UCSD-AML1 (cell line): Measurements from ENCODE around the gene RPL15.

Experiments used
- DNase-seq: peaks from one replicate; lab custom pipeline; 2025; ENCODE audit not compliant: unreplicated experiment; lab: John Stamatoyannopoulos, UW

RPL15 gene

DNA sequence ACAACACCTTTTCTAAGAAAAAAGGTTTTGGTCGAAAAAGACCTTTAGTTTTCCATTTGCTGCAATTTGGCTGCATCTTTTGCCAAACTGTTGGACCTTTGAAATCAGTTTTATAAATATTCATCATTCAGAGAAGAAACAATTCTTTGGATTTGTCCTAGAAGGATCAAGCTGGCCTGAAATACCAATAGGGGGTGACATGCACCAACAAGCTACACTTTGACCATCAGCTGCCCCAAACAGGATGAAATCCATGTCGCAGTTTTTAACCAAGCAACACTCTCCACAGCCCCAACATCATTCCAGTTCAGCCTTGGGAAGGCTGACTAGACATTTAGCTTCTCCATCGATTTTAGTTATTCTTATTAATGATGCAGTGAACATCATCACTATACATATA, 9.8 kb downstream of the RPL15 start:
- DNase-seq = no peak

DNA sequence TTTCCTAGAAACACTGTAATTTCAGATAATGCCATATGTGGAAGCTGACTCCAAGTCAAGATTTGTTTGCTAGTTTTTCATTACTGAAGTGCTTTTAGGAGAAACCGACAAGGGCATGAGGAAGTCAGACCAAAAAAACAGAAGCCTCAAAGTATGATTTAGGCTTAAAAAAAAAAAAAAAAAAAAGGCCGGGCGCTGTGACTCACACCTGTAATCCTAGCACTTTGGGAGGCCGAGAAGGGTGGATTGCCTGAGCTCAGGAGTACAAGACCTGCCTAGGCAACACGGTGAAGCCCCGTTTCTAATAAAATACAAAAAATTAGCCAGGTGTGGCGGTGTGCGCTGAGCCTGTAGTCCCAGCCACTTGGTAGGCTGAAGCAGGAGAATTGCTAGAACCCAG, 11.6 kb downstream of the RPL15 start:
- DNase-seq = no peak

DNA sequence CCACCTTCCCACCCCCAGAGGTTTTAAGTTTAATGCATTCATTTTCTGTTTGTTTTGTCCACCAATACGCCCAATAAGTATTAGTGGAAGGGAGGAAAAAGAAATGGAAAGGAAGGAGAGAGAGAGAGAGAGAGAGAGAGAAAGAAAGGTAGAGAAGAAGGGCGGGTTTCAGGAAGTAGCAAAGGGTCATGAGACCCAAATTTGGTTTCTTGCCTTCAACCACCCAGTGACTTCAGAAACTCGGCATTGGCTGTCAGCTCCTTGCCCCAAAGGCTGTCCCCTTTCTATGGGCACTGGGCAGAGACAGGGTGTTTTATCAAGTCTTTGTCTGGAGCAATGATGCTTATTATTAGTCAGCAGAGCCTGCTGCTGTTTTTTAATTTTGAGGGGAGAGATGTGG, 14.7 kb downstream of the RPL15 start:
- no peak for DNase-seq

DNA sequence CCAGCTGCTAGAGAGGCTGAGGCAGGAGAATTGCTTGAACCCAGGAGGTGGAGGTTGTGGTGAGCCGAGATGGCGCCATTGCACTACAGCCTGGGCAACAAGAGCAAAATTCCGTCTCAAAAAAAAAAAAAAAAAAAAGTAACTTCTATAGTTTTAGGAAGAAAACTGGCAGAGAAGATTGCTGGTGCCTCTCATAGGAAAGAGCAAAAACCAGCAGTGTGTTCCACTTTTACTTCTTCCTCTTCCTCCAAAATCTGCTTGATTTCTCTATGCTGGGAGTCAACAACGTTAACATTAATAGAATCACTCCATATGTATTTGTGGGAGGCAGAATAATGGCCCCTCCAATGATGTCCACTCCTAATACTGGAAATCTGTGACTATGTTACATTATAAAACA, 15.6 kb downstream of the RPL15 start:
- no peak for DNase-seq

DNA sequence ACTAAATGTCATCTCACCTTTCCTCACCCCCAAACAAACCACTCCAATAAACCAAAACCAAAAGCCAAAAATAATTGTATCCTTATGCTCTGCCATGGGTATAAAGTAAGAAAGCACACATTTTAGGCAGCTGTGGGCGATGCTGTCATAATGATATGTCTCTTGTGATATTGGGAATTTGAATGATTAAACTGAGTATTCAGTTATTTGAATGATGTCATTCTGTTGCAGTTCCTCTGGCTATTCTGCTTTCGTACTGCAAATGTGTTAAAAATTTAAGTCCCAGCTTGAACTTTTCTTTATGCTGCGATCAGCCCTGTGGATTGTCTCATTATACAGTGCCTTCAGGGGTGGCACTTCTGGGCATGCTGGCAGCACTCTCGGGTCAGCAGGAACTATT, 17.3 kb downstream of the RPL15 start:
- DNase-seq = no peak

DNA sequence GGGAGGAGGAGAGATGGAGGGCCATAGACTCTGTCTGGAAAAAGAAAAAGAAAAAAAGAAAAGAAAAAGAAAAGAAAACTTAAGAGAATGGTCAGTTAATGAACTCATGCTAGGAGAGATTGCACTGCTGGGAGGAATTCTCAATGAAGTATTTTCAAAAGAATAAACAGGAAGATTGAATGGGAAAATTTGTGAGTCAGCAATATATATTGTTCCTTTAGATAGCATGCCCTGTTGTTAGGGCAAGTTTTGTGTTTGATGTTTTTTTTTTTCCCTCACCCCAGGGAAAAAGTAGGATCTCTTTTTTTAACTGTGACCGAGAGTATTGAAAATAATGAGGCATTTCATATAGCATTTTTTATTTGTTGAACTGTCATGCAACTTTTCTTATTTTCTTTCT, 20.4 kb downstream of the RPL15 start:
- no peak for DNase-seq

DNA sequence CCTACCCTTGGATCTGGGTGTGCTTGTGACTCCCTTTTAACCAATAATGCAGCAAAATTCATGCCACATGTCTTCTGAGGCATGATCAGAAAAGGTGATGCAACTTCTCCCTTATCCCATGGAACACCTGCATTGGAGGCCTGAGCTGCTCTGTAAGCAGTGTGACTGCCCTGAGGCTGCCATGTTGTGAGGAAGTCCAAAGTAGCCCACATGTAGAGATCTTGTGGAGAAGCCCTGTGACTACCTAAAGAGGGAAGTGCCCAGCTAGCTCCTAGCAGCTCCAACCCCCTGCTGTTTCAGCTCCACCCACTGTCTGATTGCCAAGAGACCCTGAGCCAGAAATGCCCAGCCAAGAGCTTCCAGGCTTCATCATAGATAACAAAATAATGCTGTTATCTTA, 21.8 kb downstream of the RPL15 start:
- no peak for DNase-seq

DNA sequence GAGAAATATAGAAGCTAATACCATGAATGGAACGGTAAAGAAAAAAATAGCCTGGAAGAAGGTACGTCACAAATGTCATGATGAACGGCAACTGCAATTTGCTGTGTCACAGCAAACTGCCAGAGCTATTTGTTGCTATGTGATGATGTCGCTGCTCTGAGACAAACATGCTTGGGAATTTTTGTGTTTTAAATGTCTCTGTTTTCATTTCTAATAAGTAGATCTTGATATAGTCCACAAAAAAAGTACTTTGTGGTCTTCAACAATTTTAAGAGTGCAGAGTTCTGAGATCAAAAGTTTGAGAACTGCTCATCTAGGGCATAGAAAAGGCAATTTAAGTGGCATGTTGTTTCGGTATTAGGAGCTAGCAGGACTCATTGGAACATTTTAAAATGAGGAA, 23.8 kb downstream of the RPL15 start:
- no peak for DNase-seq

DNA sequence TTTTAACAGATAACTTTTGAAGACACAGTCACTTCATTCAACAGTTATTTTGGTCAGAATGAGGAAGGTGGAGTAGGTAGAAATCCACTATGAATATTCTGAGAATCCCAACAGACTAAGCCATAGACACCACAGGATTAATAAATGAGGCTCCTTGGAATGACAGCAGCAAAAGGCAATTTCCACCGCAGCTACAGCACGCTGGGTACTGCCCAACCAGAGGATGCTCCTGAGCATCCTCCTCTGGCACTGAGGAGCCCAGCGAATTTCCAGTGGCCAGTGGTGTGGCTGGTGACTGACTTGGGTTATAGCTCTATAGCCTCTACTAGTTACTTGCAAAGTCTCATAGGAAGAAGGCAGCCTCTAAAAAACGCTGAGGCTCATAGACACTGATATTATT, 24.5 kb downstream of the RPL15 start:
- no peak for DNase-seq

DNA sequence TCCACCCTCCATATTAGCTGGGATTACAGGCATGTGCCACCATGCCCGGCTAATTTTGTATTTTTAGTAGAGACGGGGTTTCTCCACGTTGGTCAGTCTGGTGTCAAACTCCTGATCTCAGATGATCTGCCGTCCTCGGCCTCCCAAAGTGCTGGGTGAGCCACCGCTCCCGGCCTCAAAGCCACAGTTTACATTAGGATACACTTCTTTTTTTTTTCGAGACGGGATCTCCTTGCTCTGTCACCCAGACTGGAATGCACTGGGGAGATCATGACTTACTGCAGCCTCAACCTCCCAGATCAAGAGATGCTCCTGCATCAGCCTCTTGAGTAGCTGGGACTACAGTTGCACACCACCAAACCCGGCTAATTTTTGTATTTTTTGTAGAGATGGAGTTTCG, 25.6 kb downstream of the RPL15 start:
- DNase-seq = no peak

DNA sequence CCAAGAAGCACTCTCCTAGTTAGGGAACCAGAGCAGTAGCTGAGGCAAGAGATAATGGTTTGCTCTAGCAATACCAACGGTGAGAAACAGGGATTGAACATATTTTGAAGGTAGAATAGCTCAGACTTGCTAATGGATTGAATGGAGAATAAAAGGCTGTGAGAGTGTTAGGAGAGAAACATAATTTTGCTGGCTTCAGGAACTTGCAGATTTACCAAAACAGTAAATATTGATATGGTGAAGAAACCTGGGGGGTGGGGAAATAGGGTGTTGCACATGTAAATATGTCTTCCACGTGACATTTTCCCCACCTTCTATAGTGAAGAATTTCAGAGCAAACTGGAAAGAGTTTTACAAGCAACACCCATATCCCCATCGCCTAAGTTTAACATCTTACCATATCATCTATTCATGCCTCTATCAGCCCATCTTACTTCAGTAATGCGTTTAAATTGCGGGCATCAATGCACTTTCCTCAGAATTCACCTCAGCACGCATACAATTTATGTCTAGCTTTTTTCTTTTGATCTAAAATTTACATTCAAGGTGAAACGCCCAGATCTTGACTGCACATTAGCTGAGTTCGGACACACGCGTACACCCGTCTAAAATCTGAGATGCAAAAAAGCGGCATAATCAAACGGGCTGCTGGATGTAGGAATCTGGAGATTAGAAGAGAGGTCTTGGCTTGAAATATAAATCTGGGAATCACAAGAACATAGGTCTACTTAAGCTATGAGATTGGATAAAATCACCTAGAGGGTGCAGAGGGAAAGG, 27.3 kb downstream of the RPL15 start:
- DNase-seq = no peak

DNA sequence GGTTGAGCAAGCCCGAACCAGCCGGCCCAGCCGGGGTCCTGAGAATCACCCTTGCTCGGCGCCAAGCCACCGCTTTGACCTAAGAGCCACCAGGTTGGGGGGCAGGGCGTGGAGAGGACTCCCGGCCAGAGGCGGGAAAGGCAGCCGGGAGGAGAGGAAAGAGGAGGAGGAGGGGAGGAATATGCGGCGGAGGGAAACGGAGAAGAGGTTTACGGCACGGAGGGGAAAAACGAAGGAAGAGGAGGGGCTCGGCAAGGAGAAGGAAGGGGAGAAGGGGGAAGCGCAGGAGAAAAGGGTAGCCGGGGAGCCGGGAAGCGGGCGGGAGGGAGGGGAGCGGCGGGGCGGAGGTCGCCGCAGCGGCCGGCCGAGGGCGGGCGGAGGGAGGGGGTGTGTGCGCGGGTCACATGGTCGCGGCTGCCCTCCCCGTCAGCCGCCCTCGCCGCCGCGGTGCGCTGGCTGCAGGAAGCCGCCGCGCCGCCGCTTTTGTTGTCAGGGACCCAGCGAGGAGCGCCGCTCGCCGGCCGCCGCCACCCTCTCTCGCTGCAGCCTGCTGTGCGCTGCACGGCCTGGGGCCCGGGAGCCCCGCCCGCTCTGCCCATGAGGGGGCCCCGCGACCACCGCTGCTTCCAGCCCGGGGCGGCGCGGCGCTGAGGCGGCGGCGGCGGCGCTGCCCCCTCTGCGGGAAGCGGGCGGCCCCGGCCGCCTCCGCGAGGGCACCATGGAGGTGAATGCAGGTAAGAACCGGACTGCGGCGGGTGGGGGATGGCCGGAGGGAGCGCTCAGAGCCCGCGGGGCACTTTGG, 28.1 kb downstream of the RPL15 start, which contains the start of gene NR1D2:
TSS of gene NR1D2 (plus strand) at position 426 of the 802 bp plus-strand sequence. CDS start at position 719, 293 bp downstream.
- peak; percentile 87 for DNase-seq

DNA sequence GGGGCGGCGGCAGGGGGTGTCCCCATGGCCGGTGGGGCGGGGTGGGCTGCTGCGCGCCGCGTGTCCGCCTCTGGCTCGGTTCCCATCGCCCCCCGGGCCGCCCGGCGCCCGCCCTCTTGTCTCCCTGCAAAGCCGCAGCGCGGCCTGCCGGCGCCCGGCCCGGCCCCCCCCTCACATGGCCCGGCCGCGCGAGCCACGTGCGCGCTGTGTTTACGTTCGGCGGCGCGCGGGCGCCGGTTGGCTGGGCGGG, 28.7 kb downstream of the RPL15 start:
- DNase-seq = no peak

DNA sequence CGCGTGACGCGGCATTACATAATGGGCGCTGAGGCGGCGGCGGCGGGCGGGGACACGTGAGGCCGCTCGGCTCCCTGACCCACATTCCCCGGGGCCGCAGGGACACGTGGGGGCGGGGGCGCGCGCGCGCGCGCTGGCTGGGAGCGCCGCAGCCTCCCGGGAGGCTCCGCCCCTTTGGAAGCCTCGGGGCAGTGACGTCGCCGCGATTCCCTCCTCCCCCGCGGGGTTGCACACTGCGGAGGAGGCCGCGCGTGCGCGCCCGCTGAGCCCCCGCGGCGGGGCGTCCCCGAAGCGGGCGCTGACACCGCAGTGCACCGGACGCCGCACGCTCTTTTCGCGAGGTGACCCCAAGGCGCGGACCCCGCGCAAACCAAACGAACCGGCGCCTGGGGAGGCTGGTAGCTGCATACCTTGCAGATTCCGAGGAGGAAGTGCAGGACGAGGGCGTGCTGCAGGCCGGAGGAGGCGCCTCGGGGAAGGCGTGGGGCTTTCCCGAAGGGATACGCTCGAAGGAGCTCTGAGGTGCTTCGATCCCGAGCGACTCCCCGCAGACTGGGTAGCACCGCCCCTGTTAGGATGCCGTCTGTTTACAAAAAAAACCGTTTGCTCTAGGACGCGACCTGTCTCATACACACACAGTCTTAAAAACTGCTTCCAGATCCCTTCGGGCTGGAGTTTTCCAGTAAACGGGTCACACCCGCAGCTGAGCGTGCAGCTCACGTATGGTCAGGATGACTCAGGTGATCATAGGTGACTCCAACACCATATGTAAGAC, 29.2 kb downstream of the RPL15 start:
- peak; percentile 98 for DNase-seq

DNA sequence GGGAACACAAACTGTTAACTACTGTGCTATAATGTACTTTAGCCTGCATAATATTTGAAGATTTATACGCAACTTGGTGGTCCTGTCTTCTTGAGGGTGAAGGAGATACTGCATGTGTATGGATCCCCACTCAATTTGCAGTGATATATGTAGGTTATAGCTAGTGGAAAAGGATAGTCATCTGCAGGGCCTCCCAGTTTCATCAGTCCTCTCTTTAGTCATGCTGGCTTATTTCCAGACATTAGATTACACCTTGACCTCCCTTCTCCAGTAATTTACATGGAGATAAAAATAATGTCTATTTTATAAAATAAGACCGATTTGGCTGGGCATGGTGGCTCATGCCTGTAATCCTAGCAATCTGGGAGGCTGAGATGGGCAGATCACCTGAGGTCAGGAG, 31.8 kb downstream of the RPL15 start:
- no peak for DNase-seq

DNA sequence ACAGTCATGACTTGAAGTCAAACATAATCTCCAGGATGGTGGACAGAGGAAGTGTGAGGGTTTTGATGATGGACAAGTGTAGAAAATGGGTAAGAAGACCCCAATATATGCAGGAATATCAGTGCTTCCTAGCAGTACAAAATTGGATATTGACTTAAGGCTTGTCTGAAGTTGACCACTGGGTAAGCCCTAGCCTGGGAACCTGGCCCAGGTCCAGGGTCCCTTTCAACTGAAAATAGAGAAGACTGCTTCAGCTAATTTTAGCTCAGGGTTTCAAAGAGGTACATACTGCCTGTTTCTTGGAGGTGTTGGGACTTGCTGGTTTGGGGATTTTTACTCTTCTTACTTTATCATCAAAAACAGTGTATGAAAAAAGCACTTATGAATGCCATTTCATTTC, 32.9 kb downstream of the RPL15 start:
- DNase-seq = no peak

DNA sequence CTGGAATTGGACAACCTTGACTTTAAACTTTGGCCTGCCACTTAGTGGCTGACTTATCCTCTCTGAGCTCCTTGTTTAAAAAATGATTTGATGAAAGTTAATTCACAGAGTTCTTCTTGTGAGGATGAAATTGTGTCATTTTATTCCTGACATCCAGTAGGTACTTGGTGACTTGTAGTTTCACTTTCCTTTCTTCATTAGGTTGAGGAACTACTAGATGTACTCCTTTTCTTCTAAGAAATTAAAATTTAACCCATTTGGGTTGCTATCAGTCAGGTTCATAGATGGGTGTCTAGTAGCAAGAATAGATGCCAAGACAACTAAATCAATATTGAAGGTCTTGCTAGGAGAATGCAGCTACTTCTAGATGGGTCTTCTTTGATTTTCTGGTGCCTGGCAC, 33.4 kb downstream of the RPL15 start:
- no peak for DNase-seq

DNA sequence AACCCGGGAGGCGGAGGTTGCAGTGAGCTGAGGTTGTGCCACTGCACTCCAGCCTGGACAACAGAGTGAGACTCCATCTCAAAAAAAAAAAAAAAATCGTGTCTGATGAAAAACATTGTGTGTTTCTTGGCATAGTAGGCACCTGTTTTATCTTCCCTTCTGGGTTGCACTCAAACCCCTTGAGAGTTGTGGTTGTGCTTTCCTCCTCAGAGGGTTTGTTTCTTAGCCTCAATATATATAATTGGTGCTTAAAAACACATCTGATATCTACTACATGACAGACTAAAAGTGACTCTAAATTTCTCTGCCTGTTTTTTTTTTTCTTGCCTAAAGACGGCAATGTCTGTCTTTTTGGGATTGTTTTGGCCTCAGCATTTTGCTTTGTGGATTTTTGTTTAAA, 35.7 kb downstream of the RPL15 start:
- no peak for DNase-seq

DNA sequence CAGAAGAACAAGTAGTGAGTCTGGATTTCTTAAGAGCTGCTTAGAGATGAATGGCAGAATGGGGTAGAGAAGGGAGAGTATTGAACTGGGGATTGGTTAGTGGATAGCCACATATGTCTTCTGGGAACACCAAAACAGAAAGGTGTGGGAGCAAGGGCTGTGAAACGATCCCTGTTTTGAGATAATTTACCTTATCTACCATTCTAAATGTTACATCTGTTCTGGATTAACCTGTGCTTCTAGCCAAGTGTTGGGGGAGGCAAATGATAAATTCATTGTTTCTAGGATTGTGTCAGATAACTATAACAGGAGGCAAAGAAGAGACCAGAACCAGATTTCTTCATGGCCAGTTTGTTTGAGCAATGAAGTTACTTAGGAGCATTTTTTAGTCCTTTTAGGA, 36.6 kb downstream of the RPL15 start:
- no peak for DNase-seq

DNA sequence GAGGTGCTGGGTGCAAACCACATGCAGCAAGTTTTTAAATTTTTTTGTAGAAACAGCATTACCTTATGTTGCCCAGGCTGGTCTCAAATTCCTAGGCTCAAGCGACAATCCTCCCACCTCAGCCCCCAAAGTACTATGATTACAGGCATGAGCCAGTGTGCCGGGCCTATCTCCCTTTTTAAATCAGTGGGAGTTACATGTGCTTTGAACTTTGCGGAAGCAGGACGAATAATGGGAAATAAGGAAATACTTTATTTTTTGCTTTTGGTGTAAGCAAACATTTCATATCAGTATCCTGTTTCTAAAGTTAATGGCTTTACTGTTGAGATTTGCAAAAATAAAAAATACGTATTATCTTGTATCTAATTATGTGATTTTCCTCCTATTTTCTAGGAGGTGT, 37.2 kb downstream of the RPL15 start:
- no peak for DNase-seq

DNA sequence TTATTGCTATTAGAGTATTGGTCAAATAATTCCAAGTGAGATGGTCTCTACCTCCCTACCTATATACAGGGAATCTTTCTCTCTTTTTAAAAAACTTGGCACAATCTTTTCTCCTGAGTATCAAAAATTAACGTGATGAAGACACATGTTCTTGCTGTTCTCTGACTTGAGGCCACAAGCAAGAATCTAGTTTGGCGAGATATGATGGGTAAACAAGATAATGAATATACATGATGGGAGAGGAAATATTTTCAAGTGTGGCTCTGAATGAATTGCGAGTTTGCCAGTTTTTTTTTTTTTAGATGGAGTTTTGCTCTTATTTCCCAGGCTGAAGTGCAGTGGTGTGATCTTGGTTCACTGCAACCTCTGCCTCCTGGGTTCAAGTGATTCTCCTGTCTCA, 39.8 kb downstream of the RPL15 start:
- DNase-seq = no peak
